GM06990 (cell line): ENCODE measurements around the gene NBR1.
"Not testable (repeated sequence)": the region's sequence is repeated elsewhere in the genome, so short reads cannot be mapped to it uniquely, and the experiment has no call there.

Experiments used
- DNase-seq: peaks from one replicate; pipeline ENCODE4 v3.0.0-alpha.2; 2011; ENCODE audit not compliant: insufficient read length; ENCODE audit errors: extremely low read depth
- H3K27me3 ChIP-seq: replicated peaks from 2 replicates; pipeline ENCODE4 v1.6.0; 2011; ENCODE audit warnings: low read length; ENCODE audit not compliant: control insufficient read depth, insufficient read depth
- H3K36me3 ChIP-seq: 2 replicates; pipeline ENCODE4 v1.5.1; 2011; ENCODE audit warnings: low read length; ENCODE audit not compliant: control insufficient read depth, insufficient read depth
- H3K4me3 ChIP-seq: replicated peaks from 2 replicates; pipeline ENCODE4 v1.5.1; 2011; ENCODE audit warnings: low read depth, mild to moderate bottlenecking, control low read depth, low read length
- CTCF ChIP-seq: IDR thresholded peaks from 2 replicates; pipeline ENCODE4 v1.5.1; 2011; ENCODE audit warnings: low read length, control low read depth, mild to moderate bottlenecking, inconsistent platforms; ENCODE audit not compliant: insufficient read depth, poor library complexity, severe bottlenecking

The NBR1 gene

GRCh38 chr17:43155666-43156065 is 15.3 kb upstream of the NBR1 start:
- Histone ChIP-seq H3K4me3 (no peak overlapping the region), H3K27me3 (no peaks in the 10 kb centered on the region), H3K36me3 (peaks cover 2% of the 10 kb centered on the region)
- DNase-seq = no peak
- TF ChIP-seq CTCF = no peak

GRCh38 chr17:43159232-43159631 is 11.8 kb upstream of the NBR1 start:
- not testable (repeated sequence) for H3K27me3 ChIP-seq, H3K36me3 ChIP-seq, DNase-seq, H3K4me3 ChIP-seq

GRCh38 chr17:43159957-43160356 is 11.1 kb upstream of the NBR1 start:
- DNase-seq, H3K36me3 ChIP-seq, H3K4me3 ChIP-seq, H3K27me3 ChIP-seq: not testable (repeated sequence)

GRCh38 chr17:43165971-43166370 is 5.0 kb upstream of the NBR1 start:
- not testable (repeated sequence) for H3K27me3 ChIP-seq, H3K4me3 ChIP-seq, DNase-seq, H3K36me3 ChIP-seq

- no peak for DNase-seq
- H3K4me3 ChIP-seq = peak overlapping the region; percentile 80
- TF ChIP-seq CTCF = no peak
- no peaks in the 10 kb centered on the region for H3K36me3 ChIP-seq
- no peaks in the 10 kb centered on the region for H3K27me3 ChIP-seq
Measured at GRCh38 chr17:43169561-43170139, 1.4 kb upstream of the NBR1 start.

GRCh38 chr17:43170140-43170765 is 761 bp upstream of the NBR1 start:
- no peak for TF ChIP-seq CTCF
- peak; percentile 82 for DNase-seq
- H3K36me3 ChIP-seq = no peaks in the 10 kb centered on the region
- peak overlapping the region; percentile 80 for H3K4me3 ChIP-seq
- no peaks in the 10 kb centered on the region for H3K27me3 ChIP-seq

GRCh38 chr17:43171586-43172487 is 823 bp downstream of the NBR1 start:
- peak; percentile 20 for DNase-seq
- Histone ChIP-seq H3K4me3 (peak overlapping the region; percentile 80), H3K27me3 (no peaks in the 10 kb centered on the region), H3K36me3 (no peaks in the 10 kb centered on the region; the same call in 1 of the 2 replicates)
- no peak for TF ChIP-seq CTCF
